Measurements from ENCODE around the gene CHCHD1.

Gene CHCHD1

GRCh38 chr10:73801253-73801590 lies 19.4 kb downstream of the CHCHD1 start:
- no peaks in the 10 kb centered on the region for H3K4me1 ChIP-seq (ENCODE audit: insufficient read depth, low read length)
- H2AFZ ChIP-seq (ENCODE audit: low read depth, low read length) = no peak overlapping the region
- peaks cover 77% of the 10 kb centered on the region for H3K36me3 ChIP-seq (ENCODE audit: insufficient read depth, low read length)
- no peak overlapping the region for H3K4me3 ChIP-seq (ENCODE audit: low read length)
- H3K27me3 ChIP-seq (ENCODE audit: insufficient read depth, low read length) = no peaks in the 10 kb centered on the region
- no peaks in the 10 kb centered on the region for H3K9me3 ChIP-seq (ENCODE audit: low read length)

DNA sequence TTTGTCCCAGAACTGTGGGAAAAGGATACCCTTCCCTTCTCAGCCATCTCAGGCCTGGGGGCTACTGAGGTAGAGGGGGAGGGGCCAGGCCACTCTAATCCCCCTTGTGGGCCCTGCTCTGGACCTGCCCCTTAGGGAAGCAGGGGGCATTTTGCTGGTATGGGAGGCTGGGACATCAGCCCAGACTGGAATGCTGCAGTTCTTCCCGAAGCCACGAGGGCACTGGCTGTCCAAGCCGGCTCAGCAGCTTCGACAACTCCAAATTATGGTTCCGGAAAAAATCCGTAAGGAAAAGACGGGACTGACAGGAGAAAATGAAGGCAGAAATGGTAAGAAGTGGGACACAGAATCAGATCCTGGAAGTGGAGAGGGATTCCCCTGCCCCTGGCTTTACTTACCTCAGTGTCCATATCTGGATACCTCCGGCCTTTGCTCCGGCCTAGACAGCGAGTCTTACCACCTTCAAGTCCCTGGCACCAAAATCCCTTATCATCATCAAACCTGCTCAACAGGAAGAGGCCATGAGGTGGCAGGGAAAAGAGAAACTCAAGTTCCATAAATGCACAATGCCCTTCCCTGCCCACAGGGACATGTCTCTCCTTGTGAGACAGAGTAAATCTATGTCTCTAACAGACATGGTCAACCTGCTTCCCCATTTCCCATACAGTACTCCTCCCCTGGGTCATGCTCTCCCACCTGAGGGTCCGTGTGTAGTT lies 20.6 kb downstream of the CHCHD1 start:
- H2AFZ ChIP-seq (ENCODE audit: low read depth, low read length) = no peak overlapping the region

DNA sequence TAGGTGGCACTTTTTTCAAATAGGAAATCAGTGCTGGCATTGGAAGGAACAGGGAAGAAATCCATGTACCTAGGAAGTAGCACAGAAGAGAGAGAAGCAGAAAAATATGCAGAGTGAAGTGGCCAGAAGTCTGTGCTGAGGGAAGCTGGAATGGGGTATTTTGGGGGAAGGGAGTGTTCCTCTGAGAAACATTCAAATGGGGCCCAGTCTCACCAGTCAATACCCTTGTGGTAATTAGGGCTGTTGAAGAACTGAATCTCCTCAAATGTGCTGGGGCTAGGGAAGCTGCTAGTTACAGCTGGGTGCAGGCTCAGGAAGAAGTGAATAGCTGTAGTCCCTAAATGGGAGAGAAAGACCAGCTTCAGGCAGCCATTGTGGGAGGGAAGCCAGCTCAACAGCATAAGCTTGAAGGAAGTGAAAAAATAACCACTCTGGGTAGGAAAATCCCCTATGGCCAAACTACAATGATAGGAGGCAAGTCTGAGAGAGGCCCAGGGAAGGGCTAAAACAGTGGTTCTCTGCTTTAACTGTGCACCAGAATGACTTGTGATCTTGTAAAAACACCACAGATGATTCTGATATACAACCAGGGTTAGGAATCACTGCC lies 21.9 kb downstream of the CHCHD1 start:
- H2AFZ ChIP-seq (ENCODE audit: low read depth, low read length) = no peak overlapping the region
- peaks cover 81% of the 10 kb centered on the region for H3K36me3 ChIP-seq (ENCODE audit: insufficient read depth, low read length)

More for the DNA sequence above, 20.6 kb downstream of the CHCHD1 start:
- H3K4me1 ChIP-seq (ENCODE audit: insufficient read depth, low read length) = no peaks in the 10 kb centered on the region
- H3K36me3 ChIP-seq (ENCODE audit: insufficient read depth, low read length) = peaks cover 82% of the 10 kb centered on the region
- no peak overlapping the region for H3K4me3 ChIP-seq (ENCODE audit: low read length)
- no peaks in the 10 kb centered on the region for H3K9me3 ChIP-seq (ENCODE audit: low read length)
- H3K27me3 ChIP-seq (ENCODE audit: insufficient read depth, low read length) = no peaks in the 10 kb centered on the region

DNA sequence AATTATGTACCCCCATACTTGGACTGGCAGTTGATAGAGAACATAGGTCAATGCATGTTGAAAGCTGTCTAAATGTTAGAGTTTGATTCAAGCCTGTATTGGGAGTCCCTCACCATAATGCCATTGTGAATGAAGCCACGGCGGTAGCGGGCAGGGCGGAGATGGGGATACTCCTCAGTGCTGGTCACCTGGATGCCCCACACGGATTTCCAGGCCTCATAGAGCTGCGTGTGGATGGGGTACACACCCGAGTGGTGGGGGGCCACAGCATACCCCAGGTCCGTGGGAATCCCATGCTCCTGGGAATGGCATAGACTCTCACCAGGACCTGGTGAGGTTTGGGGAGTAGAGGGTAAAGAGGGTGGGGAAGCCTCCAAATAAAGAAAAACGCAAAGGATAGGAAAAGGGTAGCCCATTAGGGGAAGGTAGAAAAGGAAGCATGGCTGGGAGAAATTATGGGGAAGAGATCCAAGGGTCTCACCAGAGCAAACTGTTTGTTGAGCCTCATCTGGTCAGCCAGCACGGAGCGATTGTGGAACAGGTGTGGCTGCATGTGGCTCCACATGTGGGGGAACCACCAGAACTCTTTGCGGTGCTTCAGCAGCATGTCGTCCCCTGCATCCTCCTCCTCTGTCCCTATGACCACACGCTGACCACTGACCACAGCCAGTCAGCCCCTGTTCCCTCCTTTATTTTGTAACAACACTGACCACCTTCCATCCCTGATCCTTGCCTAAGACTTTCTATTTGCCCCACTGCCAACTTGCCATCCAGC lies 24.5 kb downstream of the CHCHD1 start:
- no peak overlapping the region for H3K4me3 ChIP-seq (ENCODE audit: low read length)
- H2AFZ ChIP-seq (ENCODE audit: low read depth, low read length) = no peak overlapping the region
- no peaks in the 10 kb centered on the region for H3K9me3 ChIP-seq (ENCODE audit: low read length)
- peaks cover 4% of the 10 kb centered on the region for H3K4me1 ChIP-seq (ENCODE audit: insufficient read depth, low read length)
- H3K27me3 ChIP-seq (ENCODE audit: insufficient read depth, low read length) = no peaks in the 10 kb centered on the region
- peaks cover 65% of the 10 kb centered on the region for H3K36me3 ChIP-seq (ENCODE audit: insufficient read depth, low read length)

More for the DNA sequence above, 21.9 kb downstream of the CHCHD1 start:
- H3K27me3 ChIP-seq (ENCODE audit: insufficient read depth, low read length) = no peaks in the 10 kb centered on the region
- H3K9me3 ChIP-seq (ENCODE audit: low read length) = no peaks in the 10 kb centered on the region
- no peak overlapping the region for H3K4me3 ChIP-seq (ENCODE audit: low read length)
- no peaks in the 10 kb centered on the region for H3K4me1 ChIP-seq (ENCODE audit: insufficient read depth, low read length)

DNA sequence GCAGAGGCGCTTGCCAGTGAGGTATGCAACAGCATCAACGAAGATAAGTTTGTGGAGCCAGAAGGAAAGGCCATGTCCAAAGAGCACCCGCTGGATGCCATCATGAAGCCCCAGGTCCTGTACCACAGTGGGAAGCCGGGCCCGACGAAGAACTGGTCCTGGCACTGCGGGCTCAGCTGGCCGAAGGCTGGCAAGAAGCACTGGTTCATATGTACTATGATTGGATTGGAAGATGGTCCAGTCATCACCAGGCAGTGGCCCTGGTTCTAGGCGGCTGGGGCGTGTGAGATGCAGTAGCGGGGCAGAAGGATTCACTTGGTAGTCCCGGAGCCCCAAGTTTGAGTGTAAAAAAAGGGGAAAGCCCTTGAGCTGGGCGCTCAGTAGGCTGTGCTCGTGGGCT lies 25.6 kb downstream of the CHCHD1 start:
- no peak overlapping the region for H2AFZ ChIP-seq (ENCODE audit: low read depth, low read length)
- peaks cover 4% of the 10 kb centered on the region for H3K4me1 ChIP-seq (ENCODE audit: insufficient read depth, low read length)
- H3K9me3 ChIP-seq (ENCODE audit: low read length) = no peaks in the 10 kb centered on the region
- no peak overlapping the region for H3K4me3 ChIP-seq (ENCODE audit: low read length)
- peaks cover 53% of the 10 kb centered on the region for H3K36me3 ChIP-seq (ENCODE audit: insufficient read depth, low read length)
- H3K27me3 ChIP-seq (ENCODE audit: insufficient read depth, low read length) = no peaks in the 10 kb centered on the region

DNA sequence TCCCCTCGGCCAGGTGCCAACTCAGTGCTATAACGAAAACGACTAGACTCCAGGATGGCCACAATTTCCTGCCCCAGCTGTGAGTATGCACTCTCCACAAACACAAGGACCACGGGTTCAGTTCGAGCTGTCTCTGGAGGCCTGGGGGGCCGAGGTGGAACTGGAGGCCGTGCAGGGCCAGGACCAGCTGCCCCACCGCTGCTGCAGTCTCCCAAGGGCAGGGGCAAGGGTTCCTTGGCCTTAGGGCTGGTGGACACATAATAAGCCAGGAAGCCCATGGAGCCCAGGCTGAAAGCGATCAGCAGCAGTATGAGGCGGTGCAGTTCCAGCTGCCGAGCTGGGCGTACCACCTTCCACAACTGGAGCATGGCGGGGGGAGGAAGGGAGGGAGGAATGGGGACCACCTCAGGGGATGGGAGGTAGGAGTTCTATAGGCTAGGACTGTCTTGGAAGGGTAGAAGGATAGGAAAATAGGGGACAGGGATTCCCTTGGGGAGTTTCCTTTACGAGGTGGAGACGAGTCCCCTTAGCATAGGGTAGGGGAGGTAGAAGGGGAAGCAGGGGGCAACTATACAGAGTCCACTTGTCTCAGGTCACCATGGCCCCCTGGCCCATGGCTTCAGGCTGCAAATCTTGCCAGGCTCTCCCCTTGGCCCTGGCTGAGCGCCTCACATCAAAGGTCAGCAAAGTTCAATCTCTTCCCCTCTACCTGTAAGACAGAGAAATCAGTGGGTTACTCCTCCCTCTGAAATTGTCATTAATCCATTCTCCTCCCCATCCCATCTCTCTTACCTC lies 26.4 kb downstream of the CHCHD1 start:
- H3K9me3 ChIP-seq (ENCODE audit: low read length) = no peaks in the 10 kb centered on the region
- no peak overlapping the region for H3K4me3 ChIP-seq (ENCODE audit: low read length)
- H2AFZ ChIP-seq (ENCODE audit: low read depth, low read length) = no peak overlapping the region
- peaks cover 4% of the 10 kb centered on the region for H3K4me1 ChIP-seq (ENCODE audit: insufficient read depth, low read length)
- no peaks in the 10 kb centered on the region for H3K27me3 ChIP-seq (ENCODE audit: insufficient read depth, low read length)
- peaks cover 46% of the 10 kb centered on the region for H3K36me3 ChIP-seq (ENCODE audit: insufficient read depth, low read length)

- no peak overlapping the region for H3K4me3 ChIP-seq (ENCODE audit: low read length)
- H3K36me3 ChIP-seq (ENCODE audit: insufficient read depth, low read length) = peaks cover 37% of the 10 kb centered on the region
- no peaks in the 10 kb centered on the region for H3K9me3 ChIP-seq (ENCODE audit: low read length)
Measured at GRCh38 chr10:73809061-73809818, 27.4 kb downstream of the CHCHD1 start.

GRCh38 chr10:73810358-73810734 lies 28.5 kb downstream of the CHCHD1 start:
- Histone ChIP-seq H3K36me3 (ENCODE audit: insufficient read depth, low read length) (peaks cover 36% of the 10 kb centered on the region), H3K4me3 (ENCODE audit: low read length) (peak overlapping the region; percentile 54), H3K27me3 (ENCODE audit: insufficient read depth, low read length) (no peaks in the 10 kb centered on the region), H3K9me3 (ENCODE audit: low read length) (no peaks in the 10 kb centered on the region), H3K4me1 (ENCODE audit: insufficient read depth, low read length) (peaks cover 4% of the 10 kb centered on the region), H2AFZ (ENCODE audit: low read depth, low read length) (no peak overlapping the region)

More at GRCh38 chr10:73809061-73809818, 27.4 kb downstream of the CHCHD1 start:
- peaks cover 4% of the 10 kb centered on the region for H3K4me1 ChIP-seq (ENCODE audit: insufficient read depth, low read length)
- H2AFZ ChIP-seq (ENCODE audit: low read depth, low read length) = no peak overlapping the region
- no peaks in the 10 kb centered on the region for H3K27me3 ChIP-seq (ENCODE audit: insufficient read depth, low read length)

- no peaks in the 10 kb centered on the region for H3K27me3 ChIP-seq (ENCODE audit: insufficient read depth, low read length)
- peaks cover 30% of the 10 kb centered on the region for H3K36me3 ChIP-seq (ENCODE audit: insufficient read depth, low read length)
- H3K4me3 ChIP-seq (ENCODE audit: low read length) = peak overlapping the region; percentile 54
- peaks cover 4% of the 10 kb centered on the region for H3K4me1 ChIP-seq (ENCODE audit: insufficient read depth, low read length)
- peak overlapping the region; percentile 84 for H2AFZ ChIP-seq (ENCODE audit: low read depth, low read length)
- no peaks in the 10 kb centered on the region for H3K9me3 ChIP-seq (ENCODE audit: low read length)
Measured at GRCh38 chr10:73810735-73811465, 29.1 kb downstream of the CHCHD1 start.

- peaks cover 21% of the 10 kb centered on the region for H3K36me3 ChIP-seq (ENCODE audit: insufficient read depth, low read length)
- H3K4me3 ChIP-seq (ENCODE audit: low read length) = no peak overlapping the region
- no peaks in the 10 kb centered on the region for H3K27me3 ChIP-seq (ENCODE audit: insufficient read depth, low read length)
- no peak overlapping the region for H2AFZ ChIP-seq (ENCODE audit: low read depth, low read length)
- peaks cover 4% of the 10 kb centered on the region for H3K4me1 ChIP-seq (ENCODE audit: insufficient read depth, low read length)
- no peaks in the 10 kb centered on the region for H3K9me3 ChIP-seq (ENCODE audit: low read length)
Measured at GRCh38 chr10:73812657-73813056, 30.8 kb downstream of the CHCHD1 start.

GRCh38 chr10:73813333-73813732 lies 31.5 kb downstream of the CHCHD1 start:
- peaks cover 4% of the 10 kb centered on the region for H3K4me1 ChIP-seq (ENCODE audit: insufficient read depth, low read length)
- no peak overlapping the region for H2AFZ ChIP-seq (ENCODE audit: low read depth, low read length)
- H3K9me3 ChIP-seq (ENCODE audit: low read length) = no peaks in the 10 kb centered on the region
- no peak overlapping the region for H3K4me3 ChIP-seq (ENCODE audit: low read length)
- H3K27me3 ChIP-seq (ENCODE audit: insufficient read depth, low read length) = no peaks in the 10 kb centered on the region
- H3K36me3 ChIP-seq (ENCODE audit: insufficient read depth, low read length) = peaks cover 14% of the 10 kb centered on the region

Data from neuron (in vitro differentiated cells).